ENCODE results near the gene EFR3B.

DNA sequence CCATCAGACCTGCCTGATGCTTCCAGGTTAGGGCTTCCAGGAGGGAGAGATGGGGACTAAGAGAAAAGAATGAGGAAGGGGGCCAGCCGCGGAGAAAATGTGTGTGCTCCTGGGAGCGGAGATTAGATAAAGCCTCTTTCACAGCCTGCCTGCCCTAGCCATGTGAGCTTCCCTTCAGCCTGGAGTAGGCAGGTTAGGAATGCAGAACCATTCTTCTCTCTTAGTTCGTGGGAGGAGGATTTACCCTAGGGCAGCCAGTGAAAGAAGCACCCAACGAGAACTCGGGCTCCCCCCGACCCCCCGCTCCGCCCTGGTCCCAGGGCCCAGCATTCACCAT, 90.4 kb downstream of the EFR3B start:
- TF ChIP-seq, protein P1, sequence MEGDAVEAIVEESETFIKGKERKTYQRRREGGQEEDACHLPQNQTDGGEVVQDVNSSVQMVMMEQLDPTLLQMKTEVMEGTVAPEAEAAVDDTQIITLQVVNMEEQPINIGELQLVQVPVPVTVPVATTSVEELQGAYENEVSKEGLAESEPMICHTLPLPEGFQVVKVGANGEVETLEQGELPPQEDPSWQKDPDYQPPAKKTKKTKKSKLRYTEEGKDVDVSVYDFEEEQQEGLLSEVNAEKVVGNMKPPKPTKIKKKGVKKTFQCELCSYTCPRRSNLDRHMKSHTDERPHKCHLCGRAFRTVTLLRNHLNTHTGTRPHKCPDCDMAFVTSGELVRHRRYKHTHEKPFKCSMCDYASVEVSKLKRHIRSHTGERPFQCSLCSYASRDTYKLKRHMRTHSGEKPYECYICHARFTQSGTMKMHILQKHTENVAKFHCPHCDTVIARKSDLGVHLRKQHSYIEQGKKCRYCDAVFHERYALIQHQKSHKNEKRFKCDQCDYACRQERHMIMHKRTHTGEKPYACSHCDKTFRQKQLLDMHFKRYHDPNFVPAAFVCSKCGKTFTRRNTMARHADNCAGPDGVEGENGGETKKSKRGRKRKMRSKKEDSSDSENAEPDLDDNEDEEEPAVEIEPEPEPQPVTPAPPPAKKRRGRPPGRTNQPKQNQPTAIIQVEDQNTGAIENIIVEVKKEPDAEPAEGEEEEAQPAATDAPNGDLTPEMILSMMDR (IDR thresholded peaks at IDR 0.05), result no peak
- TF ChIP-seq POLR2A (IDR thresholded peaks at IDR 0.05), result no peak
